Measurements from ENCODE around the gene NDUFS6. TPM values are rescaled to one million over a fixed set of nuclear protein-coding genes. Genes with fewer than 3 reads are reported as not detected.

The NDUFS6 gene
- total RNA-seq, 1 donor from 2014 or later: 26.8 TPM

GRCh38 chr5:1818784-1819183, 17.6 kb downstream of the NDUFS6 start:
- Histone ChIP-seq H3K27me3 (no peaks in the 10 kb centered on the region), H3K4me1 (no peaks in the 10 kb centered on the region), H3K9me3 (no peaks in the 10 kb centered on the region), H3K4me3 (no peak overlapping the region), H3K27ac (no peak overlapping the region), H3K36me3 (peaks cover 0 to 74% of the 10 kb centered on the region in 2 donors)
- TF ChIP-seq POLR2A (IDR thresholded peaks at IDR 0.05) (no peak), POLR2AphosphoS5 (IDR thresholded peaks at IDR 0.05; ENCODE audit: insufficient read depth in 1 of 2, low read depth in 1 of 2) (no peak)
- TF ChIP-seq, protein P1, sequence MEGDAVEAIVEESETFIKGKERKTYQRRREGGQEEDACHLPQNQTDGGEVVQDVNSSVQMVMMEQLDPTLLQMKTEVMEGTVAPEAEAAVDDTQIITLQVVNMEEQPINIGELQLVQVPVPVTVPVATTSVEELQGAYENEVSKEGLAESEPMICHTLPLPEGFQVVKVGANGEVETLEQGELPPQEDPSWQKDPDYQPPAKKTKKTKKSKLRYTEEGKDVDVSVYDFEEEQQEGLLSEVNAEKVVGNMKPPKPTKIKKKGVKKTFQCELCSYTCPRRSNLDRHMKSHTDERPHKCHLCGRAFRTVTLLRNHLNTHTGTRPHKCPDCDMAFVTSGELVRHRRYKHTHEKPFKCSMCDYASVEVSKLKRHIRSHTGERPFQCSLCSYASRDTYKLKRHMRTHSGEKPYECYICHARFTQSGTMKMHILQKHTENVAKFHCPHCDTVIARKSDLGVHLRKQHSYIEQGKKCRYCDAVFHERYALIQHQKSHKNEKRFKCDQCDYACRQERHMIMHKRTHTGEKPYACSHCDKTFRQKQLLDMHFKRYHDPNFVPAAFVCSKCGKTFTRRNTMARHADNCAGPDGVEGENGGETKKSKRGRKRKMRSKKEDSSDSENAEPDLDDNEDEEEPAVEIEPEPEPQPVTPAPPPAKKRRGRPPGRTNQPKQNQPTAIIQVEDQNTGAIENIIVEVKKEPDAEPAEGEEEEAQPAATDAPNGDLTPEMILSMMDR (IDR thresholded peaks at IDR 0.05): no peak
- intact Hi-C loops (cut with DNase I): no loop called here
- DNase-seq (ENCODE audit: extremely low spot score in 2 of 2): no peak

- H3K36me3 ChIP-seq: peaks cover 0 to 67% of the 10 kb centered on the region in 2 donors
- DNase-seq (ENCODE audit: extremely low spot score in 2 of 2): no peak
- no peaks in the 10 kb centered on the region for H3K27me3 ChIP-seq
- H3K27ac ChIP-seq: no peak overlapping the region
- H3K9me3 ChIP-seq: no peaks in the 10 kb centered on the region
- H3K4me3 ChIP-seq: no peak overlapping the region
- intact Hi-C loops (cut with DNase I): no loop called here
- no peaks in the 10 kb centered on the region for H3K4me1 ChIP-seq
- TF ChIP-seq, protein P1 (IDR thresholded peaks at IDR 0.05): no peak
- TF ChIP-seq POLR2A (IDR thresholded peaks at IDR 0.05): no peak
- no peak for TF ChIP-seq POLR2AphosphoS5 (IDR thresholded peaks at IDR 0.05; ENCODE audit: insufficient read depth in 1 of 2, low read depth in 1 of 2)
Measured at GRCh38 chr5:1819458-1819857, 18.3 kb downstream of the NDUFS6 start.

- intact Hi-C loops (cut with DNase I): no loop called here
- TF ChIP-seq, protein P1 (IDR thresholded peaks at IDR 0.05): no peak
- no peak for TF ChIP-seq POLR2A (IDR thresholded peaks at IDR 0.05)
- no peak for TF ChIP-seq POLR2AphosphoS5 (IDR thresholded peaks at IDR 0.05; ENCODE audit: insufficient read depth in 1 of 2, low read depth in 1 of 2)
- Histone ChIP-seq H3K27ac (no peak overlapping the region), H3K27me3 (no peaks in the 10 kb centered on the region), H3K9me3 (no peaks in the 10 kb centered on the region), H3K4me1 (no peaks in the 10 kb centered on the region), H3K4me3 (no peak overlapping the region), H3K36me3 (peaks cover 0 to 58% of the 10 kb centered on the region in 2 donors)
- no peak for DNase-seq (ENCODE audit: extremely low spot score in 2 of 2)
Measured at GRCh38 chr5:1820381-1820780, 19.2 kb downstream of the NDUFS6 start.

DNA sequence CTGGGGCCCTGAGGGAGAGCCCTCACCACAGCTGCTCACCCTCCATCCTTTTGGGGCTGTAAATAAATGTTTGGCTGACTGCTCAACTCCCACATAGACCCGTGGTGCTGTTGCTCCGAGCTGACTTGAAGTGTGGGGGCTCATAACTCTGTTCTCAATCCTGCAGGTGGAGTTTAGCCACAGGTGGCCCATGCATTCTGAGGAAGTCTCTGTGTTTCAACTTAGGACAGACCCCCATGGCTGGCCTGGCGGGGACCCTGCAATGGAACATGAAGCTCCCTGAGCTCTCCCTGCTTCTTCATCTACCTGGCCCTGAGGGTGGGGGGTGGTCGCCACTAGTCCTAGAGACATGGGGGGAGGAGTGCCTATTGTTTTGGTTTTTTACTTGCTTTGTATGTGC, 19.7 kb downstream of the NDUFS6 start:
- no peak for TF ChIP-seq POLR2AphosphoS5 (IDR thresholded peaks at IDR 0.05; ENCODE audit: insufficient read depth in 1 of 2, low read depth in 1 of 2)
- TF ChIP-seq, protein P1 (IDR thresholded peaks at IDR 0.05): no peak
- H3K4me3 ChIP-seq: no peak overlapping the region
- no peak overlapping the region for H3K27ac ChIP-seq
- no peaks in the 10 kb centered on the region for H3K9me3 ChIP-seq
- H3K4me1 ChIP-seq: no peaks in the 10 kb centered on the region
- intact Hi-C loops (cut with DNase I): no loop called here
- DNase-seq (ENCODE audit: extremely low spot score in 2 of 2): no peak
- H3K36me3 ChIP-seq: peaks cover 0 to 53% of the 10 kb centered on the region in 2 donors
- H3K27me3 ChIP-seq: no peaks in the 10 kb centered on the region

DNA sequence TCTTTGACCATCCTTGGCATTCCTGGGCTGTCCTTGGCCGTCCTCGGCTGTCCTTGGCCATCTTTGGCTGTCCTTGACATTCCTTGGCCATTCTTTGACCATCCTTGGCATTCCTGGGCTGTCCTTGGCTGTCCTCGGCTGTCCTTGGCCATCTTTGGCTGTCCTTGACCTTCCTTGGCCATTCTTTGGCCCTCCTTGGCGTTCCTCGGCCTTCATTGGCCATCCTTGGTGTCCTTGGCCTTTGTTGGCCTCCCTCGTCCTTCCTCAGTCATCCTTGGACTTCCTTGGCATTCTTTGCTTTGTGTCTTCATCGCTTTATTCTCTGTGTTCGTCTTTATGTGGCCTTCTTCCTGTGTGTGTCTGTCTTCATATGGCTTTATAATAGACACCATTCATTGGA, 20.7 kb downstream of the NDUFS6 start:
- Histone ChIP-seq H3K4me3 (no peak overlapping the region), H3K9me3 (no peaks in the 10 kb centered on the region), H3K27me3 (no peaks in the 10 kb centered on the region), H3K36me3 (peaks cover 0 to 43% of the 10 kb centered on the region in 2 donors), H3K27ac (no peak overlapping the region), H3K4me1 (no peaks in the 10 kb centered on the region)
- TF ChIP-seq, protein P1 (IDR thresholded peaks at IDR 0.05): no peak
- TF ChIP-seq POLR2AphosphoS5 (IDR thresholded peaks at IDR 0.05; ENCODE audit: insufficient read depth in 1 of 2, low read depth in 1 of 2): no peak
- no peak for TF ChIP-seq POLR2A (IDR thresholded peaks at IDR 0.05)
- no peak for DNase-seq (ENCODE audit: extremely low spot score in 2 of 2)
- intact Hi-C loops (cut with DNase I): no loop called here

Data from vagina (tissue), 2 donors.